SK-N-SH (cell line): ENCODE results near the gene GDPD4. TPM values are rescaled to one million over a fixed set of nuclear protein-coding genes. Genes with fewer than 3 reads are reported as not detected.
"Not testable (repeated sequence)": the region's sequence is repeated elsewhere in the genome, so short reads cannot be mapped to it uniquely, and the experiment has no call there.

Experiments
- CTCF ChIA-PET: fragments of 300-600, 350-600 bp; formaldehyde crosslinking; extraction: SDS; loops from one replicate; lab custom pipeline; 2021; lab: Yijun Ruan, JAX
- POLR2A ChIA-PET: fragments of 350-600 bp; sonication (Branson Sonifier 250); formaldehyde crosslinking; extraction: SDS; loops from one replicate; lab custom pipeline; 2020; ENCODE audit warnings: antibody characterized with exemption, inconsistent platforms; lab: Yijun Ruan, JAX
- DNase-seq: peaks from one replicate; pipeline ENCODE4 v3.0.0; 2012
- H2AFZ ChIP-seq: fragments of 200-600 bp; sonication (generic); 2 replicates; pipeline ENCODE4 v1.8.1; 2016; ENCODE audit warnings: antibody characterized with exemption, mild to moderate bottlenecking, low read depth
- H3F3A ChIP-seq: fragments of 200-600 bp; sonication (generic); replicated peaks from 2 replicates; pipeline ENCODE3; 2016; ENCODE audit warnings: antibody characterized with exemption, mild to moderate bottlenecking; ENCODE audit not compliant: insufficient read depth
- H3K27ac ChIP-seq, 2 experiments: fragments of 200-500 bp in 1 of 2; fragments of 200-600 bp in 1 of 2; sonication (Bioruptor generic) in 1 of 2; sonication (generic), shearing (Covaris generic) in 1 of 2; 2 replicates each; pipeline versions ENCODE4 v1.5.1 to v1.6.1; 2014 to 2016; ENCODE audit warnings: low read depth in 2 of 2, inconsistent platforms in 1 of 2, low read length in 1 of 2, mild to moderate bottlenecking in 1 of 2, mixed read lengths in 1 of 2
- H3K27me3 ChIP-seq: fragments of 200-600 bp; sonication (generic), shearing (Covaris generic); 2 replicates; pipeline ENCODE4 v1.6.1; 2016; ENCODE audit warnings: mixed run types; ENCODE audit not compliant: insufficient read depth
- H3K36me3 ChIP-seq, 2 experiments: fragments of 200-500 bp in 1 of 2; fragments of 200-600 bp in 1 of 2; sonication (Bioruptor generic) in 1 of 2; sonication (generic) in 1 of 2; replicated peaks in 1 of 2; 2 replicates each; pipeline versions ENCODE3 to v1.5.1; 2014 to 2016; ENCODE audit warnings: low read length in 1 of 2, mild to moderate bottlenecking in 1 of 2; ENCODE audit not compliant: insufficient read depth in 2 of 2, control insufficient read depth in 1 of 2
- H3K4me1 ChIP-seq, 2 experiments: fragments of 200-500 bp in 1 of 2; fragments of 200-600 bp in 1 of 2; sonication (Bioruptor generic) in 1 of 2; sonication (generic), shearing (Covaris generic) in 1 of 2; 2 replicates each; pipeline versions ENCODE4 v1.5.1 to v1.6.1; 2014 to 2016; ENCODE audit warnings: low read depth in 1 of 2, low read length in 1 of 2, mixed run types in 1 of 2; ENCODE audit not compliant: insufficient read depth in 2 of 2, control insufficient read depth in 1 of 2
- H3K4me2 ChIP-seq: fragments of 200-600 bp; sonication (generic), shearing (Covaris generic); 2 replicates; pipeline ENCODE4 v1.6.1; 2017; ENCODE audit warnings: mixed run types
- H3K4me3 ChIP-seq, 2 experiments: fragments of 200-500 bp in 1 of 2; fragments of 200-600 bp in 1 of 2; sonication (Bioruptor generic) in 1 of 2; sonication (generic), shearing (Covaris generic) in 1 of 2; 2 replicates each; pipeline versions ENCODE4 v1.5.1 to v1.8.1; 2014 to 2016; ENCODE audit warnings: low read depth in 2 of 2, inconsistent platforms in 1 of 2, low read length in 1 of 2, mild to moderate bottlenecking in 1 of 2, mixed read lengths in 1 of 2, moderate library complexity in 1 of 2
- H3K79me2 ChIP-seq: fragments of 200-600 bp; sonication (generic); 2 replicates; pipeline ENCODE4 v1.8.1; 2017; ENCODE audit warnings: mild to moderate bottlenecking; ENCODE audit not compliant: insufficient read depth
- H3K9ac ChIP-seq: fragments of 200-600 bp; sonication (generic); 2 replicates; pipeline ENCODE4 v1.6.1; 2017; ENCODE audit warnings: mixed run types
- H3K9me2 ChIP-seq: fragments of 200-600 bp; sonication (generic); 2 replicates; pipeline ENCODE4 v1.6.1; 2017; ENCODE audit warnings: mixed run types
- H3K9me3 ChIP-seq: fragments of 200-600 bp; sonication (generic); 2 replicates; pipeline ENCODE4 v1.6.1; 2017; ENCODE audit warnings: mixed run types, mild to moderate bottlenecking, moderate library complexity
- H4K20me1 ChIP-seq: fragments of 200-600 bp; sonication (generic); 2 replicates; pipeline ENCODE4 v1.6.1; 2017; ENCODE audit warnings: mild to moderate bottlenecking, mixed run types; ENCODE audit not compliant: insufficient read depth
- ELF1 ChIP-seq: IDR thresholded peaks from 2 replicates; pipeline ENCODE4 v1.4.0; 2012
- GABPA ChIP-seq: IDR thresholded peaks from 2 replicates; pipeline ENCODE4 v1.4.0; 2012; ENCODE audit warnings: low read depth, mild to moderate bottlenecking
- MEF2A ChIP-seq: IDR thresholded peaks from 2 replicates; pipeline ENCODE4 v1.4.0; 2012; ENCODE audit warnings: low read depth, borderline replicate concordance
- MXI1 ChIP-seq: IDR thresholded peaks from 2 replicates; pipeline ENCODE4 v1.6.1; 2012; ENCODE audit warnings: mild to moderate bottlenecking, low read depth, low read length, improper control_type of control experiment
- NFIC ChIP-seq: IDR thresholded peaks from 2 replicates; pipeline ENCODE4 v1.4.0; 2012; ENCODE audit warnings: borderline replicate concordance
- RCOR1 ChIP-seq: fragments of 150-350 bp; IDR thresholded peaks from 2 replicates; pipeline ENCODE4 v1.6.1; 2017; ENCODE audit warnings: antibody characterized with exemption, low read length
- TCF12 ChIP-seq: IDR thresholded peaks from 2 replicates; pipeline ENCODE4 v1.4.0; 2012
- WGBS: methylation state at CpG from one replicate; pipeline ENCODE4 v1.1.6; 2017; ENCODE audit warnings: low lambda C conversion rate; 5-methylcytosine and 5-hydroxymethylcytosine counted together
- polyA plus RNA-seq, 3 experiments: library from polyadenylated mRNA; depleted of rRNA; stranded (reverse); fragments of >200 nt; gene quantifications; 2 replicates each; pipeline ENCODE4 v1.2.3, GENCODE V29; 2012
- TF ChIP-seq, protein P1 (sequence below): IDR thresholded peaks from 2 replicates; pipeline ENCODE4 v1.4.0; 2012; ENCODE audit warnings: low read depth
- TF ChIP-seq, protein P2 (sequence below): IDR thresholded peaks from 2 replicates; pipeline ENCODE4; 2012

GDPD4 gene
- polyA plus RNA-seq, 1 of the 3 experiments (the other 2 are of a cell fraction), result not detected

DNA sequence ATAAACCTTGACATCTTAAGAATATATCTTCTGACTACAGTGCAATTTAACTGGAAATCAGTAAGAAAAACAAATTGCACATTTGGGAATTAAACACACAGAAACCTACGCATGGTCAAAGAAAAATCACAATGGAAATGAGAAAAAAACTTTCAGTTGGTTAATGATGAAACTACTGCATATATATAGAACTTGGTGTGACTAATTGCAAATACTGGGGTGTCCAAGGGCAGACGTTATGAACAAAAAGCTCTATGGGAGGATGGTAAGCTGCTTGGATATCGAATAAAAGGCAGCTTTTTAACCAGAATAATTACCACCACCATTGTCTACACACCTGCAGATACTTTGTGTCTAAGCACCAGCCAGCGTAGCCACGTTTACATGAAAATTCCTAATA is 791 bp downstream of the GDPD4 start:
- Histone ChIP-seq H3F3A (no peaks in the 10 kb centered on the region), H3K4me1 (no peaks in the 10 kb centered on the region; a peak in 1 of 4 replicates), H2AFZ (no peak overlapping the region), H3K4me3 (no peak overlapping the region), H4K20me1 (no peaks in the 10 kb centered on the region), H3K79me2 (no peaks in the 10 kb centered on the region), H3K4me2 (no peak overlapping the region), H3K9me2 (no peaks in the 10 kb centered on the region), H3K9me3 (no peaks in the 10 kb centered on the region)
- DNase-seq, result no peak
- TF ChIP-seq MEF2A (no peak), GABPA (no peak), ELF1 (no peak), NFIC (no peak), RCOR1 (no peak)
- TF ChIP-seq, protein P1, sequence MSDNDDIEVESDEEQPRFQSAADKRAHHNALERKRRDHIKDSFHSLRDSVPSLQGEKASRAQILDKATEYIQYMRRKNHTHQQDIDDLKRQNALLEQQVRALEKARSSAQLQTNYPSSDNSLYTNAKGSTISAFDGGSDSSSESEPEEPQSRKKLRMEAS, result no peak
- TF ChIP-seq, protein P2, sequence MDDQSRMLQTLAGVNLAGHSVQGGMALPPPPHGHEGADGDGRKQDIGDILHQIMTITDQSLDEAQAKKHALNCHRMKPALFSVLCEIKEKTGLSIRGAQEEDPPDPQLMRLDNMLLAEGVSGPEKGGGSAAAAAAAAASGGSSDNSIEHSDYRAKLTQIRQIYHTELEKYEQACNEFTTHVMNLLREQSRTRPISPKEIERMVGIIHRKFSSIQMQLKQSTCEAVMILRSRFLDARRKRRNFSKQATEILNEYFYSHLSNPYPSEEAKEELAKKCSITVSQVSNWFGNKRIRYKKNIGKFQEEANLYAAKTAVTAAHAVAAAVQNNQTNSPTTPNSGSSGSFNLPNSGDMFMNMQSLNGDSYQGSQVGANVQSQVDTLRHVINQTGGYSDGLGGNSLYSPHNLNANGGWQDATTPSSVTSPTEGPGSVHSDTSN, result no peak
- TF ChIP-seq, all 33 proteins: peak for 0
- WGBS, result 72% methylated on average over 5 of the region's 5 CpGs
- Histone ChIP-seq H3K36me3 (no peaks in the 10 kb centered on the region), H3K27me3 (no peaks in the 10 kb centered on the region), H3K27ac (no peak overlapping the region), H3K9ac (no peak overlapping the region)
- ChIA-PET POLR2A (no interaction called here), CTCF (no interaction called here)

DNA sequence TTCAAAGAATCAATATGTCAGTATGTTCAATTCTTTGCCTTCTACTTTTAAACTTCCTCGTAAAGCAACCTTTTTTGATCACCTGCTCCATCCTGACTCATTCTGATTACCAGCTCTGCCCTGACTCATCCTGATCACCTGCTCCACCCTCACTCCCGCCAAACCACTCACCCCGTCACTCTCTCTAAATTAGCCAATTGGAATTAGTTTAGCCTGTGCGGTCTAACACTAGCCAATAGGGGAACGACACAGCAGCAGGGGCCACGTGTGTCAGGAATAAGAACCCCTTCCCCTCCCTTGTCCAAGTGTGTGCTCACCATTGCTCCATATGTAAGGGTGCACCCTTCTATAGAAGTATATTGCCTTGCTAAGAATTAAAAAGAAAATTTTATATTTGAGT is 1.5 kb downstream of the GDPD4 start:
- POLR2A ChIA-PET, H3F3A ChIP-seq, H3K4me1 ChIP-seq, DNase-seq, H3K27ac ChIP-seq, H3K9me3 ChIP-seq, H3K9ac ChIP-seq, H2AFZ ChIP-seq, CTCF ChIA-PET, H3K9me2 ChIP-seq, H4K20me1 ChIP-seq, H3K27me3 ChIP-seq, H3K36me3 ChIP-seq, H3K79me2 ChIP-seq, H3K4me3 ChIP-seq, H3K4me2 ChIP-seq: not testable (repeated sequence)
- 88% methylated on average over 6 of the region's 6 CpGs for WGBS

DNA sequence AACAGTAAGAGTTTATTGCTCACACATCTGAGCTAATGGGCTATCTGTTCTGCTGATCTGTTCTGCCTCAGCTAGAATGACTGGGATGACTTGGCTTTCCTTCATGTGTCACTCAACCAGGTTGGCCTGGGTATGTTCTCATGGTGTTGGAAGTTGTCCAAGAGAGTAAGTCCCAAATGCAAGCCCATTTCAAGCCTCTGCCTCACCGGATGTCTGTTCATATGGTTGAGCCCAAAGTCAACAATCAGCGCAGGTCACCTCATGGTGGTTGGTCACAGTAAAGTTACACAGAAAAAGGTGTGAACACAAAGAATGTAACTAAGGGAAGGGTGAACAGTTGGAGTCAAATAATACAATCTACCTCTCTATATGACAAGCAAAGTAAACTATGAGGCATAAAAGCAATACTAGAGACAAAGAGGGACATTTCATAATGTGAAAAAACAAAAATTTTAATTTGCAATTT is 1.9 kb downstream of the GDPD4 start:
- H3K4me2 ChIP-seq, result no peak overlapping the region
- H3K9me2 ChIP-seq, result no peaks in the 10 kb centered on the region
- no peaks in the 10 kb centered on the region for H3K79me2 ChIP-seq
- H3K4me3 ChIP-seq, result no peak overlapping the region
- no peak for DNase-seq
- H2AFZ ChIP-seq, result no peak overlapping the region
- ChIA-PET POLR2A (no interaction called here), CTCF (no interaction called here)
- H3K9ac ChIP-seq, result no peak overlapping the region
- H3K27me3 ChIP-seq, result no peaks in the 10 kb centered on the region
- no peaks in the 10 kb centered on the region for H4K20me1 ChIP-seq
- no peak overlapping the region for H3K27ac ChIP-seq
- peak; percentile 36; the same call in 1 of the 2 replicates for TF ChIP-seq TCF12
- TF ChIP-seq, protein P2, result peak; percentile 61
- no peak for TF ChIP-seq MXI1
- TF ChIP-seq RCOR1, result no peak
- TF ChIP-seq NFIC, result peak; percentile 24; the same call in 1 of the 2 replicates
- TF ChIP-seq, all 33 proteins: peak for 3
- 50% methylated on average over 2 of the region's 2 CpGs for WGBS
- H3K36me3 ChIP-seq, result no peaks in the 10 kb centered on the region
- H3K4me1 ChIP-seq, result no peaks in the 10 kb centered on the region; a peak in 1 of 4 replicates
- H3K9me3 ChIP-seq, result no peaks in the 10 kb centered on the region
- no peaks in the 10 kb centered on the region for H3F3A ChIP-seq
